ENCODE measurements around the gene FCGR2B. TPM values are rescaled to one million over a fixed set of nuclear protein-coding genes. Genes with fewer than 3 reads are reported as not detected.
"Not testable (repeated sequence)": the region's sequence is repeated elsewhere in the genome, so short reads cannot be mapped to it uniquely, and the experiment has no call there.

FCGR2B gene
- total and polyA plus RNA-seq, 2 of the 13 experiments (the other 11 are each of a cell fraction or from before 2014, with no cell fraction given) = not detected

GRCh38 chr1:161674447-161674846, 11.5 kb downstream of the FCGR2B start:
- intact Hi-C loops (cut with micrococcal nuclease; ENCODE audit: unreplicated experiment); CTCF ChIA-PET (ENCODE audit: low intra/inter-chr PET ratio, low total read pairs); H3K9ac ChIP-seq (ENCODE audit: insufficient read depth, low read depth, low read length): not testable (repeated sequence)

GRCh38 chr1:161674908-161675307, 12.0 kb downstream of the FCGR2B start:
- CTCF ChIA-PET (ENCODE audit: low intra/inter-chr PET ratio, low total read pairs); H3K79me2 ChIP-seq (ENCODE audit: insufficient read depth, low read length); DNase-seq (ENCODE audit: low spot score); H2AFZ ChIP-seq (ENCODE audit: low read length); intact Hi-C loops (cut with micrococcal nuclease; ENCODE audit: unreplicated experiment); H3K9ac ChIP-seq (ENCODE audit: insufficient read depth, low read depth, low read length); H3K36me3 ChIP-seq (replicated peaks in 1 of 2; ENCODE audit: control insufficient read depth in 1 of 2, insufficient read depth in 2 of 2, low read length in 2 of 2); H3K4me3 ChIP-seq (replicated peaks in 1 of 3; ENCODE audit: insufficient read depth in 1 of 3, low read depth in 2 of 3, low read length in 3 of 3); H3K4me2 ChIP-seq (ENCODE audit: low read depth, low read length); POLR2A ChIA-PET; H3K9me3 ChIP-seq (ENCODE audit: low read length); H3K27ac ChIP-seq (ENCODE audit: extremely low read length, insufficient read depth, low read length); BruUV-seq (replicated peaks); in situ Hi-C loops (cut with HindIII; ENCODE audit: extremely low pct_ligation_motif_present, low pct_unique_long_range_greater_than_20kb); H3K27me3 ChIP-seq (ENCODE audit: control insufficient read depth in 1 of 2, insufficient read depth in 2 of 2, low read length in 2 of 2); ATAC-seq; H4K20me1 ChIP-seq (ENCODE audit: insufficient read depth, low read length); FAIRE-seq: not testable (repeated sequence)
- H3K4me1 ChIP-seq (ENCODE audit: insufficient read depth, low read length) = peaks cover 18% of the 10 kb centered on the region
- WGBS (ENCODE audit: low lambda C conversion rate) = 0% methylated on average over 2 of the region's 3 CpGs

More at GRCh38 chr1:161674447-161674846, 11.5 kb downstream of the FCGR2B start:
- H3K4me3 ChIP-seq (replicated peaks in 1 of 3; ENCODE audit: insufficient read depth in 1 of 3, low read depth in 2 of 3, low read length in 3 of 3); H3K27ac ChIP-seq (ENCODE audit: extremely low read length, insufficient read depth, low read length); DNase-seq (ENCODE audit: low spot score); H3K9me3 ChIP-seq (ENCODE audit: low read length); FAIRE-seq; H3K4me2 ChIP-seq (ENCODE audit: low read depth, low read length); ATAC-seq; BruUV-seq (replicated peaks); H2AFZ ChIP-seq (ENCODE audit: low read length); H4K20me1 ChIP-seq (ENCODE audit: insufficient read depth, low read length); H3K36me3 ChIP-seq (replicated peaks in 1 of 2; ENCODE audit: control insufficient read depth in 1 of 2, insufficient read depth in 2 of 2, low read length in 2 of 2); in situ Hi-C loops (cut with HindIII; ENCODE audit: extremely low pct_ligation_motif_present, low pct_unique_long_range_greater_than_20kb); H3K79me2 ChIP-seq (ENCODE audit: insufficient read depth, low read length); POLR2A ChIA-PET; H3K27me3 ChIP-seq (ENCODE audit: control insufficient read depth in 1 of 2, insufficient read depth in 2 of 2, low read length in 2 of 2): not testable (repeated sequence)
- WGBS (ENCODE audit: low lambda C conversion rate) = 11% methylated on average over 3 of the region's 3 CpGs
- H3K4me1 ChIP-seq (ENCODE audit: insufficient read depth, low read length) = peaks cover 18% of the 10 kb centered on the region

- in situ Hi-C loops (cut with HindIII; ENCODE audit: extremely low pct_ligation_motif_present, low pct_unique_long_range_greater_than_20kb) = no loop called here
Measured at GRCh38 chr1:161676441-161676840, 13.5 kb downstream of the FCGR2B start.

More at GRCh38 chr1:161676441-161676840, 13.5 kb downstream of the FCGR2B start:
- BruUV-seq (replicated peaks) = no TSS peak
- POLR2A ChIA-PET = interaction anchor here (1.0 kb wide), 1 partner anchor 50 kb away, joined by 3 read pairs; no protein-coding TSS in a partner anchor
- no peak overlapping the region for H3K4me2 ChIP-seq (ENCODE audit: low read depth, low read length)
- no peak overlapping the region for H3K27ac ChIP-seq (ENCODE audit: extremely low read length, insufficient read depth, low read length)
- H3K36me3 ChIP-seq (replicated peaks in 1 of 2; ENCODE audit: control insufficient read depth in 1 of 2, insufficient read depth in 2 of 2, low read length in 2 of 2) = no peaks in the 10 kb centered on the region
- no peak for DNase-seq (ENCODE audit: low spot score)
- H3K9me3 ChIP-seq (ENCODE audit: low read length) = no peaks in the 10 kb centered on the region
- H3K27me3 ChIP-seq (ENCODE audit: control insufficient read depth in 1 of 2, insufficient read depth in 2 of 2, low read length in 2 of 2) = peaks cover 0 to 11% of the 10 kb centered on the region in 2 experiments; a peak in 2 of 5 replicates
- H2AFZ ChIP-seq (ENCODE audit: low read length) = no peak overlapping the region
- FAIRE-seq = no peak
- H3K4me1 ChIP-seq (ENCODE audit: insufficient read depth, low read length) = peaks cover 13% of the 10 kb centered on the region
- CTCF ChIA-PET (ENCODE audit: low intra/inter-chr PET ratio, low total read pairs) = no interaction called here
- WGBS (ENCODE audit: low lambda C conversion rate) = 41% methylated on average over 2 of the region's 2 CpGs
- H3K79me2 ChIP-seq (ENCODE audit: insufficient read depth, low read length) = no peaks in the 10 kb centered on the region
- no peaks in the 10 kb centered on the region for H4K20me1 ChIP-seq (ENCODE audit: insufficient read depth, low read length)
- no peak for ATAC-seq
- no peak overlapping the region for H3K9ac ChIP-seq (ENCODE audit: insufficient read depth, low read depth, low read length)
- intact Hi-C loops (cut with micrococcal nuclease; ENCODE audit: unreplicated experiment) = no loop called here
- TF ChIP-seq HMG20B (CRISPR knock-in tag; conservative IDR thresholded peaks at IDR 0.05) (no peak), TRIM24 (CRISPR knock-in tag; IDR thresholded peaks at IDR 0.05) (no peak), CHD2 (IDR thresholded peaks at IDR 0.05; ENCODE audit: low read depth, low read length) (no peak), CTCF (CRISPR knock-in tag; IDR thresholded peaks at IDR 0.05) (no peak), ZNF577 (CRISPR knock-in tag; IDR thresholded peaks at IDR 0.05; ENCODE audit: borderline replicate concordance, low read depth) (no peak)
- H3K4me3 ChIP-seq (replicated peaks in 1 of 3; ENCODE audit: insufficient read depth in 1 of 3, low read depth in 2 of 3, low read length in 3 of 3) = no peak overlapping the region
